Activated CD4-positive, alpha-beta T cell treated with anti-CD3 and anti-CD28 coated beads, Interleukin-10, Interleukin-2, amounts not matched to agents 100 ng/mL and 50 ng/mL, durations not matched to agents 16 hours and 8 hours (primary cell): ENCODE data around the gene RIN1.
"Not testable (repeated sequence)": the region's sequence is repeated elsewhere in the genome, so short reads cannot be mapped to it uniquely, and the experiment has no call there.

Source experiments
- DNase-seq: peaks from one replicate; pipeline ENCODE4 v3.0.0-alpha.2; 2020

RIN1 gene

DNA sequence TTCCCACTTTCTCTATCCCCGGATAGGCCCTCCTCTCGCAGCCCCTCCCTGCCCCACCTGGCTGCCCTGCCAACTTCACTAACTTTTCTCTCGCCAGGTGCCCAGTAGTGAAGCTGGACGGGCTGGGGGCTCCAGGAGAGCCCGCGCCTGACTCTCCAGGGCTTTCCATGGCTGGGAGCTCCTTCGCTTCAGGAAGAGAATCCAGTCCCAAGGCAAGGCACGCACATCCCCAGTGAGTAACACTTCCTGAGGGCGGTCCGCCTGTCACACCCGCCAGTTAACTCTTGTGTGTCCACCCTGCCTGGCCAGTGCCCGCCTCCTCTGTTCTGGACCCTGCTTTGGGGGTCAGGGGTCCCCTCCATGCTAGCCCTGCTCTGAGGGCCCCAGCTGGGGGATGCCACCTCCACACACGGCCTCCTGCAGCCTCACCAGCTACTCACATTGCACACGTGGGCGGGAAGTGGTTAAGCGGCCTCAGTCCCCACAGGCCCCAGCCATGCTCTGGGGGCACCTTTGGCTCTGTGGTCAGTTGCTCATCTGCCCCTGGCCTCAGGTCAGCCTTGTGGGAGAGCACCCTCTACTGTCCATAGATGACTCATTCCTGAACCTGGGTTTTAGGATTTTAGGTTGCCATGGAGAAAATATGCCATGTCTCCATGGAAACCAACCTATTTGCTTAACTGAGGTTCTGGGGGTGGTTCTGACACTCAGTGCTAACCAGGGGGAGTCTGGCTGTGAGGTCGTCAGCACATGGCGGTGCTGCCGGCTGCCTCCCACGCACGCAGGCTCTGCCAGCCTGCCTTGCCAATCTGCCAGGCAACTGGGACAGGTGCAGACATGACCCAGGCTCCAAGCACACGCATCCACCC is at the start of gene RIN1:
Gene RIN1 (minus strand): TSS at position 201 of the 869 bp plus-strand sequence. CDS start 32 bp downstream, at position 169.
- DNase-seq, result peak; percentile 84

GRCh38 chr11:66384316-66384715 is 48.1 kb upstream of the RIN1 start:
- DNase-seq, result not testable (repeated sequence)

DNA sequence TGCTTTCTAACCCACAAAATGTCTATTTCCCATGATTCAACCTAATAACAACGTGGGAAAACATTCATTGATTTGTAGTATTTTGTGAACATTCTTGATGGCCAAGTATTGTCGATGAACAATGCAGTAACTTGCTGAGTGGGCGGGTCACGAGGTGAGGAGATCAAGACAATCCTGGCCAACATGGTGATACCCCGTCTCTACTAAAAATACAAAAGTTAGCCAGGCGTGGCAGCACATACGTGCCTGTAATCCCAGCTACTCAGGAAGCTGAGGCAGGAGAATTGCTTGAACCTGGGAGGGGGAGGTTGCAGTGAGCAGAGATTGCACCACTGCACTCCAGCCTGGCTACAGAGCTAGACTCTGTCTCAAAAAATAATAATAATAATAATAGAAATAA is 44.0 kb upstream of the RIN1 start:
- not testable (repeated sequence) for DNase-seq

DNA sequence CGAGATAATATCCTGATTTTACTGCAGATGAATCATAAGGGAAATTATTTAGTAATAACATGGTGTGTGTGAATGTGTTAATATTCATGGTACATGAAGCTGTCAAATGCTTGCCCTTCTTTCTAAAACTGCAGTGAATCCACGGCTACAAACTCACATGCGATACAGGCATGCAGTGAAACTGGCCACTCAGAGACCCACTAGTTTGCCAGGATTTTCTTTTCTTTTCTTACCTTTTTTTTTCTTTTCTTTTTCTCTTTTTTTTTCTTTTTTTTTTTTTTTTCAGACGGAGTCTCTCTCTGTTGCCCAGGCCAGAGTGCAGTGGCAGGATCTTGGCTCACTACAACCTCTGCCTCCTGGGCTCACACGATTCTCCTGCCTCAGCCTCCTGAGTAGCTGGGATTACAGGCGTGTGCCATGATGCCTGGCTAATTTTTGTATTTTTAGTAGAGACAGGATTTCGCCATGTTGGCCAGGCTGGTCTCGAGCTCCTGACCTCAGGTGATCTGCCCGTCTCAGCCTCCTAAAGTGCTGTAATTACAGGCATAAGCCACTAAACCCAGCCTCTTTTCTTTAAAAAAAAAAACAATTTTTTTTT is 37.6 kb upstream of the RIN1 start:
- not testable (repeated sequence) for DNase-seq

- no peak for DNase-seq
Measured at GRCh38 chr11:66373265-66373664, 37.0 kb upstream of the RIN1 start.

GRCh38 chr11:66371627-66372415 is 35.6 kb upstream of the RIN1 start, which contains the start of gene SLC29A2:
SLC29A2 (minus strand) TSS chr11:66371760; CDS start chr11:66371591, 169 bp downstream.
- peak; percentile 87 for DNase-seq

- no peak for DNase-seq
Measured at GRCh38 chr11:66369073-66369894, 33.0 kb upstream of the RIN1 start.

GRCh38 chr11:66368484-66368883 is 32.2 kb upstream of the RIN1 start:
- DNase-seq, result no peak

DNA sequence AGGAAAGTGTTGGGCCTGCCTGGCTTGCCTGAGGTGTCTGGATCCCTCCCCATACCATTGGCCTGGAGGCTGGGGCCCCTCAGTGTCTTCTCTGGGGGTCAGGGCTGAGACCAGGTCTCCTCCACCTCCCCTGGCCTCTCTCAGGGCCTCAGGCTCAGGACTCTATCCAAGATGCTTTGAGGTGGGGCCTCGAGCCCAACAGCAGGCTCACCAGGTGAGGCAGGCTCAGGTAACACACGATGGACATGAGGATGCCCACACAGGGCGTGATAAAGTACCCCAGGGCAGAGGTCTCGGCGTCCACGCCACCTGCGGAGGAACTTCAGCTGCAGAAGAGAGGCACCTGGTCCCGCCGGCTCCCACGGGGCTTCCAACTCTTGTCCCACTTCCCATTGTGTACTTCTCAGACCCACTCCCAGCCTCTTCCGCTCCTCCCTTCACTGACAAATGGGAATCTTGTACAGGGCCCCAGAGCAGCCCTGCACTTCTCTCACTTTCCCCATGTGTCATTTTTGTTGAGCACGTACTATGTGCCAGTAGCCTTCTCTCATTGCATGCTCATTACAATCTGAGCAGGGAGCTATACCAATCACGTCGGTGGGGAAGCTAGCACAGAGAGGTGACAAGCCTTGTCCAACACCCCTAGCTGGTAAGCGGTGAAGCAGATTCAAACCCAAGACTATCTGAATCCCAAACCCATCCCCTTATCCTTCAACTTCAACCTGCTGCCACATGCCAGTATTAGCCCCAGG is 31.5 kb upstream of the RIN1 start:
- DNase-seq, result no peak

DNA sequence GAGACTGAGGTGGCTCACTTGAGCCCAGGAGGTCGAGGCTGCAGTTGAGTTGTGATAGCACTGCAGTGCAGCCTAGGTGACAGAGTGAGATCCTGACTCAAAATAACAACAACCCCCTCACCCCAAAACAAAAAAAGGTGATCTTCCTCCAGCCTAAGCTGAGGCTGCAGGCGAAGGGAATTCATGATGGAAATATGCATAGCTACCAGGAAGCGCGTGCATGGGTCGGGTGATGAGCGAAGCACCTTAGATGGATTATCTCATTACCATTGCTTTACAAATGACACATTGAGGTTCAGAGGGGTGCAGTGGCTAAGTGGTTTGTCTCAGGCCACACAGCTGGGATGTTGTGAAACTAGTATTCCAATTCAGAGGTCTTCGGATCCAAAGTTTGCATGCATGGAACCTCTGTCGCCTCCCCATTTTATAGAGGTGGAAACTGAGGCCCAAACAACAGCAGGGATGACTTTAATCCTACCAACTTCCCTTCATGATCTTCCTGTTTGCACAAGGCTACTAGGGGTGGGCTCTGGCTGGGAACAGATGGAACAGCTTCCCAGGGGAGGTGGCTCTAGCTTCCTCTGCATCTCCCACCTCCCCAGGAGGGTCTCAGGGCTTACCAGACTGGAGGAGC is 30.7 kb upstream of the RIN1 start:
- DNase-seq, result no peak

- no peak for DNase-seq
Measured at GRCh38 chr11:66365711-66366619, 29.7 kb upstream of the RIN1 start.

DNA sequence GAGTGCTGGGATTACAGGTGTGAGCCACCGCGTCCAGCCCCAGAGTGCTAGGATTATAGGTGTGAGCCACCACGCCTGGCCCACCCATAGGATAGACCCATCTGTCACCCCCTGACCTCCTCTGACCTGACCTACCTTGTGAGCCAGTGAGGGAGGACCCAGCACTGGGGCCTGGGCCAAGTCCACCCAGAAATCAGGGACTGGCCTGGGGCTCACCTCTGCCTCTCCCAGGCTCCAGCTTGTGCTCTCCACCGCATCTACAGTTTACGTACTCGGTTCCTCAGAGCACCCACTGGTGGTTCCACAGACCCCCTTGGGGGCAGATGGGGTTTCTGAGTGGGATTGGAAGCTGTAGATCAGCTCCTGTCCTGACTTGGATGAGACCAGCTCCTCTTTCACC is 28.9 kb upstream of the RIN1 start:
- DNase-seq, result no peak

DNA sequence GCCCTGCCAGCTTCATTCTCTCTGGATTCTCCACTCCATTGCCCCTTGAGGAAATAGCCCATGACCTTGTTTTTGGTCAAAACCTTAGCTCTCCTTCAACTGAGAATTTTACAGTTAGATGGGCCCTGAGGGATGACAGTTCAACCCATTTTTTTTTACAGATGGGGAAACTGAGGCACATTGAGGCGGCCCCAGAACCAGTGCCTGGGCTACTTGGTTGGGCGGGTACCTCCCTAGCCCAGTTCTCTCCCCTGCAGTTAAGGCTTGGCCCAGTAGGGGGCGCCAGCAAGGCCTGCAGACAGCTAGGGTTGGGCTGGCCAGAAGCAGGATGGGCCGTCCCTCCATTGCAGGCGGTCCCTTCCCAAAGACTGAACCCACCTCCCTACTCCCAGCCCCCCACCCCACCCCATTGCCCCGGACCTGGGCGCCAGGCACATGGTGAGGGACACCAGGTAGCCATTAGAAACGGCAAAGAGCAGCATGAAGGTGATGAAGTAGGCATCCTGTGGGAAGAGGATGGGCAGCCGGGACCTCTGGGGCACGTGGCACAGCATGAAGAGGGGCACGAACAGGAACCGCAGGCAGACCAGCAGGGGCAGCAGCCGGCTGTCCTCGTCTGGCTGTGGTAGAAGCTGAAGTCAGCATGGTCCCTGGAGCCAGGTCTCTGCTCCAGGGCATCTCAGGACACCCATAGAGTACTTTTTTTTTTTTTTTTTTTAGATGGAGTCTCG is 27.7 kb upstream of the RIN1 start:
- DNase-seq, result peak; percentile 82

DNA sequence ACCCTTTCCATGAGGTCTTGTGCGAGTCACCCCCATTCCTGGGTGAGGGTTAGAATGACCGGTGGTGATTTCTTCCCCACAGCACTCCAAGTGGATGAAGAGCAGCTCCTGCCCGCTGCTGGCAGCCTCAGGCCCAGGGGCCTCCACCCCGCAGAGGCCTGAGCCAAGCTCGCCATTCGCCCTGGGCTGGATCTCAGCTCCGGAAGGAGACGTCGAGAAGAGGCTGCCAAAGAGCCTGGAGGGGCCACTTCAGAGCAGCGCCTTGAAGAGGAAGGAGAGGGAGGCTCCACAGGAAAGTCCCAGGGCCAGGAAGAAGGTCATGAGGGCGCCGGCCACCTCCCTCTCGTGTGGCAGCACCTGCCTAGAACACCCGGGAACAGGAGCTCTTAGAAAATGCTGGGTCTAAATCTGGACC is 27.0 kb upstream of the RIN1 start:
- DNase-seq, result no peak

GRCh38 chr11:66362481-66363147 is 26.4 kb upstream of the RIN1 start:
- DNase-seq, result no peak

DNA sequence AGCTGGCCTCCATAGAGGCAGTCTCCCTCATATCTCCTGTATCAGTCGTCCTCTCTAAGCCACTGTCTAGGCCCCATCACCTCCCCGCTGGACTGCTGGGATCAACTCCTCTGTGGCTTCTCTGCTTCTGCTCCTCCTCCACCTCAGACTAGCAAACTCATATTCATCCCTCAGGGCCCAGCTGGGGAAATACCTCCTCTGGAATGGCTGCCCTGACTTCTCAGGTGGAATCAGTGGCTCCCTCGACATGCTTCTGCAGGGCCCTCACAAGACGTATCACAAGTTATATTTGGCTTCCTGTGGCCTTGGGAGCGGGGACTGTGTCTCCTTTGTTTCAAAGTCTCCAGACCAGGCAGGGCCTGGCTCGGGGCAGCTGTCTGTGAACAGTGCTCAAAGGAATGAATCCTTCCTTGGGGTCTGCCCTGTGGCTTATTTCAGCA is 25.3 kb upstream of the RIN1 start:
- DNase-seq, result no peak

- no peak for DNase-seq
Measured at GRCh38 chr11:66360406-66361073, 24.3 kb upstream of the RIN1 start.

- no peak for DNase-seq
Measured at GRCh38 chr11:66359662-66360087, 23.4 kb upstream of the RIN1 start.
